Measurements from ENCODE around the gene KIF5B. TPM values are rescaled to one million over a fixed set of nuclear protein-coding genes. Genes with fewer than 3 reads are reported as not detected.

KIF5B gene
- total and polyA plus RNA-seq, 10 of the 15 experiments (the other 5 are each of a cell fraction or from before 2014, with no cell fraction given), result 14.7 to 47.4 (median 33.1) TPM

DNA sequence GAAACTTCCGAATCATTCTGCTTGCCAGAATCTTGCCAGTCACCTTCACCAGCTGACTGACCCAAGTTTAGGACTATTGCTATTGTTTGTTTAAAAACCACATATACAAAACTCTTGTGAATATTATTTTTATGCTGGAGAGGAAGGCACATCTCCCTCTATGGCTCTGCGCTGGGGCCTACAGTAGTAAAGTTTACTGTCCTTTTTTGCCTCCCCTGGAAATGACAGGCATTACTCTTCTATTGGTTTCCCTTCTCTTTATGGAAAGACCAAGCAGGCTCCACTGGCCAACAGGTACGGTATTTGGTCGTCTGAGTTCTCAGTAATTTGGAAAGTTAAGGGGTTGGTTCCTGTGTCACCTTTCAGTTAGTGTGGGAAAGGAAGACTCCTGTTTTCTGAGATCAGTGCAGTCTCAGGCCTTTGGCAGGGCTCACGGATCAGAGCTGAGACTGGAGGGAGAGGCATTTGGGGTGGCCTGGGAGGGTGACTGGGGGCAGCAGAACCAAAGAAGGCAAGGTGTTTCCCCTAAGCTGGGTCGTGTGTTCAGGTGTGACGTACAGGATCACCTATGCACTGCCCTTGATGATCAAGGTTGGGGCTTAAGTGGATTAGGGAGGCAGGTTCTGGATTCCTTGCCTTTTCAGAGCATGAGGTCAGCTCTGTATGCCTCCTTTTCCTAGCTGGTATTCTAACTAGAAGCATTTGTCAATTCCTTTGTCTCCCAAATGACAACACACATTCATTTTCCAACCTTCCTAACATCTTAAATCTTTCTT is 16.0 kb upstream of the KIF5B start (continued):
- TF ChIP-seq ZNF24 (IDR thresholded peaks at IDR 0.05) (no peak), CREB1 (IDR thresholded peaks at IDR 0.05; ENCODE audit: low read depth) (no peak), RAD51 (IDR thresholded peaks at IDR 0.05) (no peak), MYC (IDR thresholded peaks at IDR 0.05; ENCODE audit: insufficient read depth, insufficient read length, insufficient replicate concordance, low read length, severe bottlenecking) (no peak), TCF7 (IDR thresholded peaks at IDR 0.05; ENCODE audit: borderline replicate concordance) (no peak), EED (IDR thresholded peaks at IDR 0.05; ENCODE audit: low read depth) (no peak), RAD21 (IDR thresholded peaks at IDR 0.05; ENCODE audit: insufficient read depth, low read depth, low read length) (no peak), YBX1 (IDR thresholded peaks at IDR 0.05) (no peak)
- TF ChIP-seq, protein P1, sequence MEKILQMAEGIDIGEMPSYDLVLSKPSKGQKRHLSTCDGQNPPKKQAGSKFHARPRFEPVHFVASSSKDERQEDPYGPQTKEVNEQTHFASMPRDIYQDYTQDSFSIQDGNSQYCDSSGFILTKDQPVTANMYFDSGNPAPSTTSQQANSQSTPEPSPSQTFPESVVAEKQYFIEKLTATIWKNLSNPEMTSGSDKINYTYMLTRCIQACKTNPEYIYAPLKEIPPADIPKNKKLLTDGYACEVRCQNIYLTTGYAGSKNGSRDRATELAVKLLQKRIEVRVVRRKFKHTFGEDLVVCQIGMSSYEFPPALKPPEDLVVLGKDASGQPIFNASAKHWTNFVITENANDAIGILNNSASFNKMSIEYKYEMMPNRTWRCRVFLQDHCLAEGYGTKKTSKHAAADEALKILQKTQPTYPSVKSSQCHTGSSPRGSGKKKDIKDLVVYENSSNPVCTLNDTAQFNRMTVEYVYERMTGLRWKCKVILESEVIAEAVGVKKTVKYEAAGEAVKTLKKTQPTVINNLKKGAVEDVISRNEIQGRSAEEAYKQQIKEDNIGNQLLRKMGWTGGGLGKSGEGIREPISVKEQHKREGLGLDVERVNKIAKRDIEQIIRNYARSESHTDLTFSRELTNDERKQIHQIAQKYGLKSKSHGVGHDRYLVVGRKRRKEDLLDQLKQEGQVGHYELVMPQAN (conservative IDR thresholded peaks at IDR 0.05), result no peak

DNA sequence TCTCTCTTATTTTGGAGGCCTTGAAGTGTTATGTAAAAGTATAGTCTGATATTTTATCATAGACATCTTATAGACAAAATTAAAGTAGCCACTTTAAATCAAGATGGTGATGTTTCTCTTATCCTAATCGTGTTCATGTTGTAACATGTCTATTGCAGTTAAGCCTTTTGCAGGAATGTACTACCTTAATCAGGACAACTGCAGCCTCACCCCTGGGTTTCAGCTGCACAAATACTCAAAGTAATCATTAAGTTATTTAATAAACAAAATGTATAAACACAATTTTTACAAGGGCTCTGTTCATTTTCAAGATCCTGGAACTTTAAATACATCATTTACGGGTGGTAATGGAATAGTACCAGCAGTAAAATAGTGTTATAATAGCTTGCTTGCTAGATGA is 14.4 kb upstream of the KIF5B start:
- no peaks in the 10 kb centered on the region for H3K36me3 ChIP-seq (ENCODE audit: control insufficient read depth in 2 of 2, insufficient read depth in 2 of 2, low read length in 1 of 2)
- H3K27ac ChIP-seq (ENCODE audit: control insufficient read depth, insufficient read depth), result no peak overlapping the region
- H3K27me3 ChIP-seq (replicated peaks in 1 of 2; ENCODE audit: control insufficient read depth in 2 of 2, insufficient read depth in 2 of 2, low read length in 1 of 2), result no peaks in the 10 kb centered on the region
- no peaks in the 10 kb centered on the region for H3K79me2 ChIP-seq (ENCODE audit: control insufficient read depth, insufficient read depth, low read length)
- no peak overlapping the region for H2AFZ ChIP-seq (ENCODE audit: control insufficient read depth, low read depth, low read length)
- CTCF ChIA-PET, result no interaction called here
- no peaks in the 10 kb centered on the region for H4K20me1 ChIP-seq (ENCODE audit: control insufficient read depth, insufficient read depth)
- POLR2A ChIA-PET, result no interaction called here
- intact Hi-C loops (cut with micrococcal nuclease; ENCODE audit: unreplicated experiment) (loop anchor here (10.0 kb wide), 1 partner anchor 374 kb away; the partner anchor contains the start of gene CCDC7), in situ Hi-C loops (cut with MboI) (no loop called here)
- H3K4me2 ChIP-seq (ENCODE audit: control insufficient read depth, insufficient read depth), result no peak overlapping the region
- no peak overlapping the region for H3K4me3 ChIP-seq
- H3K9me3 ChIP-seq (replicated peaks; ENCODE audit: control insufficient read depth, insufficient read depth, low read length), result no peaks in the 10 kb centered on the region
- no peak for FAIRE-seq
- RAD21 ChIA-PET (ENCODE audit: unreplicated experiment), result no interaction called here
- no TSS peak for BruUV-seq (replicated peaks)
- SMC1A ChIA-PET (ENCODE audit: uncharacterized antibody, unreplicated experiment), result no interaction called here
- H3K4me1 ChIP-seq (ENCODE audit: control insufficient read depth, insufficient read depth, low read length), result no peaks in the 10 kb centered on the region
- no peak for ATAC-seq
- WGBS (ENCODE audit: insufficient coverage, insufficient replicate concordance, low lambda C conversion rate, missing lambda C conversion rate), result 40% methylated on average over 2 of the region's 2 CpGs
- no peak for DNase-seq (ENCODE audit: low read depth, low spot score)
- no peak overlapping the region for H3K9ac ChIP-seq (ENCODE audit: control insufficient read depth, insufficient read depth, low read length)
- no peak for TF ChIP-seq FOS (IDR thresholded peaks at IDR 0.05; ENCODE audit: borderline replicate concordance, extremely low read depth, insufficient read length)
- no peak for TF ChIP-seq NFYB (IDR thresholded peaks at IDR 0.05; ENCODE audit: insufficient read depth, low read depth, low read length)
- no peak for TF ChIP-seq POU2F2 (IDR thresholded peaks at IDR 0.05; ENCODE audit: borderline replicate concordance, low read depth, low read length)
- TF ChIP-seq BRCA1 (IDR thresholded peaks at IDR 0.05; ENCODE audit: low read depth, low read length), result no peak
- no peak for TF ChIP-seq JUND (IDR thresholded peaks at IDR 0.05; ENCODE audit: low read depth, low read length)
- TF ChIP-seq, protein P2, sequence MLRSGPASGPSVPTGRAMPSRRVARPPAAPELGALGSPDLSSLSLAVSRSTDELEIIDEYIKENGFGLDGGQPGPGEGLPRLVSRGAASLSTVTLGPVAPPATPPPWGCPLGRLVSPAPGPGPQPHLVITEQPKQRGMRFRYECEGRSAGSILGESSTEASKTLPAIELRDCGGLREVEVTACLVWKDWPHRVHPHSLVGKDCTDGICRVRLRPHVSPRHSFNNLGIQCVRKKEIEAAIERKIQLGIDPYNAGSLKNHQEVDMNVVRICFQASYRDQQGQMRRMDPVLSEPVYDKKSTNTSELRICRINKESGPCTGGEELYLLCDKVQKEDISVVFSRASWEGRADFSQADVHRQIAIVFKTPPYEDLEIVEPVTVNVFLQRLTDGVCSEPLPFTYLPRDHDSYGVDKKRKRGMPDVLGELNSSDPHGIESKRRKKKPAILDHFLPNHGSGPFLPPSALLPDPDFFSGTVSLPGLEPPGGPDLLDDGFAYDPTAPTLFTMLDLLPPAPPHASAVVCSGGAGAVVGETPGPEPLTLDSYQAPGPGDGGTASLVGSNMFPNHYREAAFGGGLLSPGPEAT (IDR thresholded peaks at IDR 0.05; ENCODE audit: low read depth), result no peak
- no peak for TF ChIP-seq CHD1 (IDR thresholded peaks at IDR 0.05; ENCODE audit: low read depth, low read length)
- TF ChIP-seq NR2C1 (IDR thresholded peaks at IDR 0.05), result no peak
- no peak for TF ChIP-seq RCOR1 (conservative IDR thresholded peaks at IDR 0.05; ENCODE audit: low read depth, low read length)
- TF ChIP-seq, protein P3, sequence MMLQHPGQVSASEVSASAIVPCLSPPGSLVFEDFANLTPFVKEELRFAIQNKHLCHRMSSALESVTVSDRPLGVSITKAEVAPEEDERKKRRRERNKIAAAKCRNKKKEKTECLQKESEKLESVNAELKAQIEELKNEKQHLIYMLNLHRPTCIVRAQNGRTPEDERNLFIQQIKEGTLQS (IDR thresholded peaks at IDR 0.05; ENCODE audit: borderline replicate concordance, extremely low read depth, low read depth, low read length), result no peak

All from GM12878 (cell line).